NCI-H510A (cell line): ENCODE results near the gene IL17D.

Source experiments
- DNase-seq: peaks from one replicate; lab custom pipeline; 2025; lab: John Stamatoyannopoulos, UW

The IL17D gene

GRCh38 chr13:20691616-20692015 is 11.9 kb upstream of the IL17D start:
- DNase-seq: no peak

GRCh38 chr13:20696073-20696472 is 7.4 kb upstream of the IL17D start:
- DNase-seq: no peak

- DNase-seq: no peak
Observed at GRCh38 chr13:20699715-20700114, 3.8 kb upstream of the IL17D start.

GRCh38 chr13:20700288-20700687 is 3.2 kb upstream of the IL17D start:
- DNase-seq: no peak

- DNase-seq: no peak
Observed at GRCh38 chr13:20701461-20701860, 2.0 kb upstream of the IL17D start.

GRCh38 chr13:20702530-20702914 is 977 bp upstream of the IL17D start:
- no peak for DNase-seq

- DNase-seq: peak; percentile 73
Observed at GRCh38 chr13:20703780-20704458, 420 bp downstream of the IL17D start.

GRCh38 chr13:20704459-20705069 is 1.1 kb downstream of the IL17D start:
- no peak for DNase-seq

GRCh38 chr13:20706661-20707060 is 3.2 kb downstream of the IL17D start:
- no peak for DNase-seq

- no peak for DNase-seq
Observed at GRCh38 chr13:20708216-20708615, 4.7 kb downstream of the IL17D start.

- no peak for DNase-seq
Observed at GRCh38 chr13:20709369-20709768, 5.9 kb downstream of the IL17D start.

- no peak for DNase-seq
Observed at GRCh38 chr13:20709782-20710181, 6.3 kb downstream of the IL17D start.

- DNase-seq: no peak
Observed at GRCh38 chr13:20711301-20712044, 8.0 kb downstream of the IL17D start.

- DNase-seq: no peak
Observed at GRCh38 chr13:20713014-20713376, 9.5 kb downstream of the IL17D start.

GRCh38 chr13:20713751-20714150 is 10.3 kb downstream of the IL17D start:
- no peak for DNase-seq

- no peak for DNase-seq
Observed at GRCh38 chr13:20714161-20714560, 10.7 kb downstream of the IL17D start.

- no peak for DNase-seq
Observed at GRCh38 chr13:20714563-20715329, 11.2 kb downstream of the IL17D start.

- DNase-seq: no peak
Observed at GRCh38 chr13:20715330-20715712, 11.8 kb downstream of the IL17D start.

- DNase-seq: no peak
Observed at GRCh38 chr13:20716951-20717350, 13.5 kb downstream of the IL17D start.

- no peak for DNase-seq
Observed at GRCh38 chr13:20717581-20718542, 14.4 kb downstream of the IL17D start.

- DNase-seq: no peak
Observed at GRCh38 chr13:20718958-20719566, 15.6 kb downstream of the IL17D start.
